ENCODE measurements around the gene ATP2C1.
A peak's percentile ranks its signal among the peaks of the same experiment; 100 is the strongest.
"Not testable (repeated sequence)": the region's sequence is repeated elsewhere in the genome, so short reads cannot be mapped to it uniquely, and the experiment has no call there.

Gene ATP2C1

GRCh38 chr3:130963878-130964277 lies 70.0 kb downstream of the ATP2C1 start:
- peak; percentile 24 for DNase-seq
- in situ Hi-C loops (cut with HindIII; ENCODE audit: low pct_ligation_motif_present, low pct_unique_long_range_greater_than_20kb, low sequenced_read_pairs) = no loop called here

- no peak for DNase-seq
- in situ Hi-C loops (cut with HindIII; ENCODE audit: low pct_ligation_motif_present, low pct_unique_long_range_greater_than_20kb, low sequenced_read_pairs) = no loop called here
Measured at GRCh38 chr3:130967281-130967680, 73.4 kb downstream of the ATP2C1 start.

GRCh38 chr3:130968221-130968620 lies 74.3 kb downstream of the ATP2C1 start:
- in situ Hi-C loops (cut with HindIII; ENCODE audit: low pct_ligation_motif_present, low pct_unique_long_range_greater_than_20kb, low sequenced_read_pairs) = no loop called here

GRCh38 chr3:130969621-130970020 lies 75.7 kb downstream of the ATP2C1 start:
- in situ Hi-C loops (cut with HindIII; ENCODE audit: low pct_ligation_motif_present, low pct_unique_long_range_greater_than_20kb, low sequenced_read_pairs) = no loop called here
- DNase-seq = no peak

More at GRCh38 chr3:130968221-130968620, 74.3 kb downstream of the ATP2C1 start:
- no peak for DNase-seq

GRCh38 chr3:130971208-130971607 lies 77.3 kb downstream of the ATP2C1 start:
- in situ Hi-C loops (cut with HindIII; ENCODE audit: low pct_ligation_motif_present, low pct_unique_long_range_greater_than_20kb, low sequenced_read_pairs) = no loop called here
- DNase-seq = no peak

GRCh38 chr3:130972592-130972991 lies 78.7 kb downstream of the ATP2C1 start:
- DNase-seq; in situ Hi-C loops (cut with HindIII; ENCODE audit: low pct_ligation_motif_present, low pct_unique_long_range_greater_than_20kb, low sequenced_read_pairs): not testable (repeated sequence)

GRCh38 chr3:130973406-130973805 lies 79.5 kb downstream of the ATP2C1 start:
- in situ Hi-C loops (cut with HindIII; ENCODE audit: low pct_ligation_motif_present, low pct_unique_long_range_greater_than_20kb, low sequenced_read_pairs) = no loop called here
- no peak for DNase-seq

- DNase-seq = no peak
- in situ Hi-C loops (cut with HindIII; ENCODE audit: low pct_ligation_motif_present, low pct_unique_long_range_greater_than_20kb, low sequenced_read_pairs) = no loop called here
Measured at GRCh38 chr3:130974201-130974600, 80.3 kb downstream of the ATP2C1 start.

- DNase-seq = no peak
- in situ Hi-C loops (cut with HindIII; ENCODE audit: low pct_ligation_motif_present, low pct_unique_long_range_greater_than_20kb, low sequenced_read_pairs) = no loop called here
Measured at GRCh38 chr3:130975251-130975650, 81.4 kb downstream of the ATP2C1 start.

GRCh38 chr3:130976706-130977105 lies 82.8 kb downstream of the ATP2C1 start:
- no peak for DNase-seq
- in situ Hi-C loops (cut with HindIII; ENCODE audit: low pct_ligation_motif_present, low pct_unique_long_range_greater_than_20kb, low sequenced_read_pairs) = no loop called here

GRCh38 chr3:130979117-130979516 lies 85.2 kb downstream of the ATP2C1 start:
- DNase-seq = no peak
- in situ Hi-C loops (cut with HindIII; ENCODE audit: low pct_ligation_motif_present, low pct_unique_long_range_greater_than_20kb, low sequenced_read_pairs) = no loop called here

GRCh38 chr3:130981469-130981868 lies 87.6 kb downstream of the ATP2C1 start:
- DNase-seq = no peak
- in situ Hi-C loops (cut with HindIII; ENCODE audit: low pct_ligation_motif_present, low pct_unique_long_range_greater_than_20kb, low sequenced_read_pairs) = no loop called here

GRCh38 chr3:130990282-130990681 lies 96.4 kb downstream of the ATP2C1 start:
- DNase-seq = no peak
- in situ Hi-C loops (cut with HindIII; ENCODE audit: low pct_ligation_motif_present, low pct_unique_long_range_greater_than_20kb, low sequenced_read_pairs) = no loop called here

- DNase-seq = no peak
- in situ Hi-C loops (cut with HindIII; ENCODE audit: low pct_ligation_motif_present, low pct_unique_long_range_greater_than_20kb, low sequenced_read_pairs) = no loop called here
Measured at GRCh38 chr3:130991126-130991525, 97.2 kb downstream of the ATP2C1 start.

- DNase-seq = no peak
- in situ Hi-C loops (cut with HindIII; ENCODE audit: low pct_ligation_motif_present, low pct_unique_long_range_greater_than_20kb, low sequenced_read_pairs) = no loop called here
Measured at GRCh38 chr3:130992344-130992743, 98.5 kb downstream of the ATP2C1 start.

- in situ Hi-C loops (cut with HindIII; ENCODE audit: low pct_ligation_motif_present, low pct_unique_long_range_greater_than_20kb, low sequenced_read_pairs) = no loop called here
- DNase-seq = no peak
Measured at GRCh38 chr3:130997289-130997688, 103.4 kb downstream of the ATP2C1 start.

GRCh38 chr3:131001071-131001470 lies 107.2 kb downstream of the ATP2C1 start:
- in situ Hi-C loops (cut with HindIII; ENCODE audit: low pct_ligation_motif_present, low pct_unique_long_range_greater_than_20kb, low sequenced_read_pairs) = no loop called here
- DNase-seq = no peak

- in situ Hi-C loops (cut with HindIII; ENCODE audit: low pct_ligation_motif_present, low pct_unique_long_range_greater_than_20kb, low sequenced_read_pairs) = no loop called here
Measured at GRCh38 chr3:131004603-131005002, 110.7 kb downstream of the ATP2C1 start.

GRCh38 chr3:131007256-131007655 lies 113.4 kb downstream of the ATP2C1 start:
- no peak for DNase-seq
- in situ Hi-C loops (cut with HindIII; ENCODE audit: low pct_ligation_motif_present, low pct_unique_long_range_greater_than_20kb, low sequenced_read_pairs) = no loop called here

More at GRCh38 chr3:131004603-131005002, 110.7 kb downstream of the ATP2C1 start:
- no peak for DNase-seq

- in situ Hi-C loops (cut with HindIII; ENCODE audit: low pct_ligation_motif_present, low pct_unique_long_range_greater_than_20kb, low sequenced_read_pairs) = no loop called here
- DNase-seq = no peak
Measured at GRCh38 chr3:131007782-131008181, 113.9 kb downstream of the ATP2C1 start.

- in situ Hi-C loops (cut with HindIII; ENCODE audit: low pct_ligation_motif_present, low pct_unique_long_range_greater_than_20kb, low sequenced_read_pairs) = no loop called here
Measured at GRCh38 chr3:131008326-131008725, 114.4 kb downstream of the ATP2C1 start.

More at GRCh38 chr3:131008326-131008725, 114.4 kb downstream of the ATP2C1 start:
- DNase-seq = no peak

Measured in ACHN (cell line).